ENCODE results near the gene TBKBP1. TPM values are rescaled to one million over a fixed set of nuclear protein-coding genes. Genes with fewer than 3 reads are reported as not detected.

The TBKBP1 gene
- total and polyA plus RNA-seq, 8 donors: 10.6 to 33.9 (median 25.9) TPM

- DNase-seq (no peak), ATAC-seq (no peak)
- H3K36me3 ChIP-seq: peaks cover 0 to 35% of the 10 kb centered on the region in 2 donors
- no peak for TF ChIP-seq CTCF (IDR thresholded peaks at IDR 0.05)
- H3K4me3 ChIP-seq: no peak overlapping the region
- H3K27me3 ChIP-seq: peaks cover 0 to 33% of the 10 kb centered on the region in 2 donors
- H3K9me3 ChIP-seq: no peaks in the 10 kb centered on the region
- peaks cover 0 to 9% of the 10 kb centered on the region in 2 donors for H3K4me1 ChIP-seq
- intact Hi-C loops (cut with DNase I): no loop called here
- H3K27ac ChIP-seq: no peak overlapping the region
These were observed 17.6 kb downstream of the TBKBP1 start for GRCh38 chr17:47711366-47712099.

GRCh38 chr17:47712330-47713023, 18.5 kb downstream of the TBKBP1 start:
- Histone ChIP-seq H3K27ac (no peak overlapping the region), H3K4me1 (peaks cover 0 to 1% of the 10 kb centered on the region in 2 donors), H3K36me3 (peaks cover 0 to 35% of the 10 kb centered on the region in 2 donors), H3K9me3 (no peaks in the 10 kb centered on the region), H3K4me3 (no peak overlapping the region), H3K27me3 (peaks cover 0 to 38% of the 10 kb centered on the region in 2 donors)
- intact Hi-C loops (cut with DNase I): no loop called here
- ATAC-seq (no peak), DNase-seq (no peak)
- no peak for TF ChIP-seq CTCF (IDR thresholded peaks at IDR 0.05)

GRCh38 chr17:47713980-47714700, 20.2 kb downstream of the TBKBP1 start:
- ATAC-seq: no peak
- no peak for DNase-seq
- peaks cover 0 to 26% of the 10 kb centered on the region in 2 donors for H3K36me3 ChIP-seq
- H3K4me3 ChIP-seq: no peak overlapping the region
- H3K9me3 ChIP-seq: no peaks in the 10 kb centered on the region
- H3K27me3 ChIP-seq: peaks cover 0 to 54% of the 10 kb centered on the region in 2 donors
- no peak for TF ChIP-seq CTCF (IDR thresholded peaks at IDR 0.05)
- no peak overlapping the region for H3K27ac ChIP-seq
- peaks cover 0 to 13% of the 10 kb centered on the region in 2 donors for H3K4me1 ChIP-seq
- intact Hi-C loops (cut with DNase I): no loop called here

GRCh38 chr17:47714773-47715396, 20.9 kb downstream of the TBKBP1 start:
- H3K27me3 ChIP-seq: peaks cover 0 to 62% of the 10 kb centered on the region in 2 donors
- no peak overlapping the region for H3K4me3 ChIP-seq
- H3K27ac ChIP-seq: no peak overlapping the region
- intact Hi-C loops (cut with DNase I): no loop called here
- no peak for TF ChIP-seq CTCF (IDR thresholded peaks at IDR 0.05)
- H3K36me3 ChIP-seq: peaks cover 0 to 19% of the 10 kb centered on the region in 2 donors
- ATAC-seq (no peak), DNase-seq (no peak)
- H3K9me3 ChIP-seq: no peaks in the 10 kb centered on the region
- H3K4me1 ChIP-seq: peaks cover 0 to 20% of the 10 kb centered on the region in 2 donors
